Inflammatory macrophage treated with lipopolysaccharide for 4 hours (primary cell): ENCODE results near the gene UCN.
A peak's percentile ranks its signal among the peaks of the same experiment; 100 is the strongest.
"Not testable (repeated sequence)": the region's sequence is repeated elsewhere in the genome, so short reads cannot be mapped to it uniquely, and the experiment has no call there.

Experiments
- DNase-seq: peaks from one replicate; pipeline ENCODE4 v3.0.0-alpha.2; 2020

UCN gene

GRCh38 chr2:27313882-27314645 is 5.8 kb upstream of the UCN start:
- no peak for DNase-seq

GRCh38 chr2:27312152-27312551 is 3.9 kb upstream of the UCN start:
- no peak for DNase-seq

GRCh38 chr2:27309651-27310050 is 1.4 kb upstream of the UCN start:
- DNase-seq = no peak

GRCh38 chr2:27307545-27308358 is 493 bp downstream of the UCN start:
- DNase-seq = no peak

- DNase-seq = no peak
Observed at GRCh38 chr2:27307287-27307544, 1.0 kb downstream of the UCN start.

GRCh38 chr2:27306573-27307286 is 1.5 kb downstream of the UCN start:
- DNase-seq = no peak

- no peak for DNase-seq
Observed at GRCh38 chr2:27306136-27306535, 2.1 kb downstream of the UCN start.

GRCh38 chr2:27305516-27305915 is 2.7 kb downstream of the UCN start:
- no peak for DNase-seq

- DNase-seq = no peak
Observed at GRCh38 chr2:27304488-27305240, 3.6 kb downstream of the UCN start.

GRCh38 chr2:27303093-27304025 is 4.9 kb downstream of the UCN start:
- peak; percentile 85 for DNase-seq

- DNase-seq = not testable (repeated sequence)
Observed at GRCh38 chr2:27300606-27301005, 7.6 kb downstream of the UCN start.

GRCh38 chr2:27298391-27299080 is 9.7 kb downstream of the UCN start:
- DNase-seq = no peak

GRCh38 chr2:27297195-27297594 is 11.1 kb downstream of the UCN start:
- DNase-seq = peak; percentile 24

- peak; percentile 79 for DNase-seq
Observed at GRCh38 chr2:27296481-27296880, 11.8 kb downstream of the UCN start.

GRCh38 chr2:27294928-27295327 is 13.3 kb downstream of the UCN start:
- no peak for DNase-seq

GRCh38 chr2:27291865-27292264 is 16.4 kb downstream of the UCN start:
- no peak for DNase-seq

- no peak for DNase-seq
Observed at GRCh38 chr2:27290549-27290948, 17.7 kb downstream of the UCN start.

- DNase-seq = no peak
Observed at GRCh38 chr2:27288610-27289009, 19.6 kb downstream of the UCN start.

GRCh38 chr2:27285481-27285880 is 22.8 kb downstream of the UCN start:
- no peak for DNase-seq

GRCh38 chr2:27284996-27285395 is 23.2 kb downstream of the UCN start:
- DNase-seq = no peak

GRCh38 chr2:27282892-27283291 is 25.4 kb downstream of the UCN start:
- DNase-seq = no peak
